Kasumi-1 (cell line): Measurements from ENCODE around the gene PHYHD1.

ENCODE experiments used
- DNase-seq, 2 experiments: peaks; one replicate each; lab custom pipeline; 2025; lab: John Stamatoyannopoulos, UW

The PHYHD1 gene

GRCh38 chr9:128972956-128973355 lies 52.2 kb downstream of the PHYHD1 start:
- DNase-seq = no peak

GRCh38 chr9:128979111-128979510 lies 58.3 kb downstream of the PHYHD1 start:
- no peak for DNase-seq

GRCh38 chr9:128983536-128983935 lies 62.8 kb downstream of the PHYHD1 start:
- no peak for DNase-seq

GRCh38 chr9:128986671-128987070 lies 65.9 kb downstream of the PHYHD1 start:
- no peak for DNase-seq

DNA sequence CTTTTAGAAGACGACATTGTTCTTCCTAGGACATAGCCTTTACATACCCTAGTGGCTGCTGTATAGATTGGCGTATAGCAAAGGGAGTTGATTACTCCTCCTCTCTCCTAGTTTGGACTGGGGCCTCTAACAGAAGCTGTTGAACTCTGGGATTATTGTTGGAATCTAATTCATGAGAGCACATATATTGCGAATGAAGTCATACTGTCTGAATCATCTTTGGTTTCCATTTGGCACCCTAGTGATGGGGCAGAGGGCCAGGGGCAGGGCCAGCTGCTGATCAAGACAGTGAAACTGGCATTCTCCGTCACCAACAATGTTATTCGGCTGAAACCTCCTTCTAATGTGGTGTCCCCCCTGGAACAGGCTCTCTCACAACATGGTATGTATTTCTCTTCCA lies 67.0 kb downstream of the PHYHD1 start:
- no peak for DNase-seq
